ENCODE measurements around the gene PRRX2.

Gene PRRX2

DNA sequence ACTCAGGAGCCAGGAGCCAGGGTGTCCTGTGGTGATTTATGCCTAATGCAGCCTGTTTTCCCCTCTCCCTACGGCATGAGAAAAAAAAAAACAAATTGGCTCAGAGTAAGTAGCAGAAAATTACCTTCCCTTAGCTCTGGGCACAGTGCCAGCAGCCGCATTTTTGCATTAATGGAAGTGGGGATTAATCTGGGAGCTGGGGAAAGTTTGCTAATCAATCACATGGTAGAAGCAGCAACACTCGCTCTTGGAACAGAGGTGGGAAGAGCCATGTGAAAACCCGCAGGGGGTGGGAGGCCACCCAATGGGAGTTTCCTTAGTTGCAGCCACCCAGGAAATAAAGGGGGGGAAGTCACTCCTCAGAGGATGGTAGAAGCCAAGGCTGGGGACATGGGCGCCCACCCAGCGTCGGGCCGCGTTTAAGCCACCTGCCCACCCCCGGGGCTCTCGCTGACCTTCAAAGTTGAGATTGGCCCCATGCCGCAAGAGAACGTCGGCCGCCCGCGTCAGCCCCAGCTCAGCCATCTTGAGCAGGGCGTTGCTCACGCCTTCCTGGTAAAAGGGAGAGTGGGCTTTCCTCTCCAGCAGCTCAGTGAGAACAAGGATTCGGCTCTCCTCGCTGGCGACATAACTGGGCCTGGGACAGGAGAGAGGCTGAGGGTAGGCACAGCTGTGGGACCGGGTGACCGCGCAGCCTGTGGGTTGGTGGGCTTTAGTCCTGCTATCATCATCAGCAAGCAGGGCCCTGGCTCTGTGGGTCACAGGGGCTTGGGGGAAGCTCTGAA lies 25.2 kb upstream of the PRRX2 start (continued):
- TF ChIP-seq ZNF223 (tag by site-specific recombination; IDR thresholded peaks at IDR 0.05) (no peak), ZNF561 (tag by site-specific recombination; IDR thresholded peaks at IDR 0.05; ENCODE audit: borderline replicate concordance) (peak; percentile 99), ZNF510 (tag by site-specific recombination; IDR thresholded peaks at IDR 0.05; ENCODE audit: insufficient replicate concordance) (no peak), HOXC10 (CRISPR knock-in tag; IDR thresholded peaks at IDR 0.05) (no peak), SP2 (tag by site-specific recombination; IDR thresholded peaks at IDR 0.05) (peak; percentile 91), IKZF3 (tag by site-specific recombination; IDR thresholded peaks at IDR 0.05) (peak; percentile 92), ZNF621 (tag by site-specific recombination; IDR thresholded peaks at IDR 0.05) (no peak), RBAK (tag by site-specific recombination; IDR thresholded peaks at IDR 0.05) (no peak), TCF7L2 (IDR thresholded peaks at IDR 0.05; ENCODE audit: borderline replicate concordance, low read depth, low read length) (no peak), KLF16 (tag by site-specific recombination; IDR thresholded peaks at IDR 0.05) (no peak), ZNF48 (tag by site-specific recombination; IDR thresholded peaks at IDR 0.05) (no peak), KLF10 (tag by site-specific recombination; IDR thresholded peaks at IDR 0.05) (peak; percentile 92), ZNF785 (tag by site-specific recombination; IDR thresholded peaks at IDR 0.05) (no peak), ZNF426 (tag by site-specific recombination; IDR thresholded peaks at IDR 0.05) (no peak), ZNF707 (tag by site-specific recombination; IDR thresholded peaks at IDR 0.05) (no peak), ZNF341 (tag by site-specific recombination; IDR thresholded peaks at IDR 0.05; ENCODE audit: low read depth) (peak; percentile 100), KLF1 (tag by site-specific recombination; IDR thresholded peaks at IDR 0.05) (peak; percentile 68)
- TF ChIP-seq, protein P1, sequence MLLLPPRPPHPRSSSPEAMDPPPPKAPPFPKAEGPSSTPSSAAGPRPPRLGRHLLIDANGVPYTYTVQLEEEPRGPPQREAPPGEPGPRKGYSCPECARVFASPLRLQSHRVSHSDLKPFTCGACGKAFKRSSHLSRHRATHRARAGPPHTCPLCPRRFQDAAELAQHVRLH (tag by site-specific recombination; IDR thresholded peaks at IDR 0.05), result no peak
- TF ChIP-seq, protein P2, sequence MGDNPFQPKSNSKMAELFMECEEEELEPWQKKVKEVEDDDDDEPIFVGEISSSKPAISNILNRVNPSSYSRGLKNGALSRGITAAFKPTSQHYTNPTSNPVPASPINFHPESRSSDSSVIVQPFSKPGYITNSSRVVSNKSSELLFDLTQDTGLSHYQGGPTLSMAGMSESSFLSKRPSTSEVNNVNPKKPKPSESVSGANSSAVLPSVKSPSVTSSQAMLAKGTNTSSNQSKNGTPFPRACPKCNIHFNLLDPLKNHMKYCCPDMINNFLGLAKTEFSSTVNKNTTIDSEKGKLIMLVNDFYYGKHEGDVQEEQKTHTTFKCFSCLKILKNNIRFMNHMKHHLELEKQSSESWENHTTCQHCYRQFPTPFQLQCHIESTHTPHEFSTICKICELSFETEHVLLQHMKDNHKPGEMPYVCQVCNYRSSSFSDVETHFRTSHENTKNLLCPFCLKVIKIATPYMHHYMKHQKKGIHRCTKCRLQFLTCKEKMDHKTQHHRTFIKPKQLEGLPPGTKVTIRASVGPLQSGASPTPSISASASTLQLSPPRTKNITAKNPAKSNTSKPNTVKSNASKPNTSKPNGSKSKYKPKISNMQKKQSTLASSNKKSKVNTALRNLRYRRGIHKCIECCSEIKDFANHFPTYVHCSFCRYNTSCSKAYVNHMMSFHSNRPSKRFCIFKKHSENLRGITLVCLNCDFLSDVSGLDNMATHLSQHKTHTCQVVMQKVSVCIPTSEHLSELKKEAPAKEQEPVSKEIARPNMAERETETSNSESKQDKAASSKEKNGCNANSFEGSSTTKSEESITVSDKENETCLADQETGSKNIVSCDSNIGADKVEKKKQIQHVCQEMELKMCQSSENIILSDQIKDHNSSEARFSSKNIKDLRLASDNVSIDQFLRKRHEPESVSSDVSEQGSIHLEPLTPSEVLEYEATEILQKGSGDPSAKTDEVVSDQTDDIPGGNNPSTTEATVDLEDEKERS (tag by site-specific recombination; IDR thresholded peaks at IDR 0.05), result no peak
- TF ChIP-seq, protein P3, sequence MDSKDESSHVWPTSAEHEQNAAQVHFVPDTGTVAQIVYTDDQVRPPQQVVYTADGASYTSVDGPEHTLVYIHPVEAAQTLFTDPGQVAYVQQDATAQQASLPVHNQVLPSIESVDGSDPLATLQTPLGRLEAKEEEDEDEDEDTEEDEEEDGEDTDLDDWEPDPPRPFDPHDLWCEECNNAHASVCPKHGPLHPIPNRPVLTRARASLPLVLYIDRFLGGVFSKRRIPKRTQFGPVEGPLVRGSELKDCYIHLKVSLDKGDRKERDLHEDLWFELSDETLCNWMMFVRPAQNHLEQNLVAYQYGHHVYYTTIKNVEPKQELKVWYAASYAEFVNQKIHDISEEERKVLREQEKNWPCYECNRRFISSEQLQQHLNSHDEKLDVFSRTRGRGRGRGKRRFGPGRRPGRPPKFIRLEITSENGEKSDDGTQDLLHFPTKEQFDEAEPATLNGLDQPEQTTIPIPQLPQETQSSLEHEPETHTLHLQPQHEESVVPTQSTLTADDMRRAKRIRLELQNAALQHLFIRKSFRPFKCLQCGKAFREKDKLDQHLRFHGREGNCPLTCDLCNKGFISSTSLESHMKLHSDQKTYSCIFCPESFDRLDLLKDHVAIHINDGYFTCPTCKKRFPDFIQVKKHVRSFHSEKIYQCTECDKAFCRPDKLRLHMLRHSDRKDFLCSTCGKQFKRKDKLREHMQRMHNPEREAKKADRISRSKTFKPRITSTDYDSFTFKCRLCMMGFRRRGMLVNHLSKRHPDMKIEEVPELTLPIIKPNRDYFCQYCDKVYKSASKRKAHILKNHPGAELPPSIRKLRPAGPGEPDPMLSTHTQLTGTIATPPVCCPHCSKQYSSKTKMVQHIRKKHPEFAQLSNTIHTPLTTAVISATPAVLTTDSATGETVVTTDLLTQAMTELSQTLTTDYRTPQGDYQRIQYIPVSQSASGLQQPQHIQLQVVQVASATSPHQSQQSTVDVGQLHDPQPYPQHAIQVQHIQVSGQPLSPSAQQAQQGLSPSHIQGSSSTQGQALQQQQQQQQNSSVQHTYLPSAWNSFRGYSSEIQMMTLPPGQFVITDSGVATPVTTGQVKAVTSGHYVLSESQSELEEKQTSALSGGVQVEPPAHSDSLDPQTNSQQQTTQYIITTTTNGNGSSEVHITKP (tag by site-specific recombination; IDR thresholded peaks at IDR 0.05), result peak; percentile 99
- TF ChIP-seq, protein P4, sequence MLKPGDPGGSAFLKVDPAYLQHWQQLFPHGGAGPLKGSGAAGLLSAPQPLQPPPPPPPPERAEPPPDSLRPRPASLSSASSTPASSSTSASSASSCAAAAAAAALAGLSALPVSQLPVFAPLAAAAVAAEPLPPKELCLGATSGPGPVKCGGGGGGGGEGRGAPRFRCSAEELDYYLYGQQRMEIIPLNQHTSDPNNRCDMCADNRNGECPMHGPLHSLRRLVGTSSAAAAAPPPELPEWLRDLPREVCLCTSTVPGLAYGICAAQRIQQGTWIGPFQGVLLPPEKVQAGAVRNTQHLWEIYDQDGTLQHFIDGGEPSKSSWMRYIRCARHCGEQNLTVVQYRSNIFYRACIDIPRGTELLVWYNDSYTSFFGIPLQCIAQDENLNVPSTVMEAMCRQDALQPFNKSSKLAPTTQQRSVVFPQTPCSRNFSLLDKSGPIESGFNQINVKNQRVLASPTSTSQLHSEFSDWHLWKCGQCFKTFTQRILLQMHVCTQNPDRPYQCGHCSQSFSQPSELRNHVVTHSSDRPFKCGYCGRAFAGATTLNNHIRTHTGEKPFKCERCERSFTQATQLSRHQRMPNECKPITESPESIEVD (tag by site-specific recombination; IDR thresholded peaks at IDR 0.05), result peak; percentile 99
- TF ChIP-seq, protein P5, sequence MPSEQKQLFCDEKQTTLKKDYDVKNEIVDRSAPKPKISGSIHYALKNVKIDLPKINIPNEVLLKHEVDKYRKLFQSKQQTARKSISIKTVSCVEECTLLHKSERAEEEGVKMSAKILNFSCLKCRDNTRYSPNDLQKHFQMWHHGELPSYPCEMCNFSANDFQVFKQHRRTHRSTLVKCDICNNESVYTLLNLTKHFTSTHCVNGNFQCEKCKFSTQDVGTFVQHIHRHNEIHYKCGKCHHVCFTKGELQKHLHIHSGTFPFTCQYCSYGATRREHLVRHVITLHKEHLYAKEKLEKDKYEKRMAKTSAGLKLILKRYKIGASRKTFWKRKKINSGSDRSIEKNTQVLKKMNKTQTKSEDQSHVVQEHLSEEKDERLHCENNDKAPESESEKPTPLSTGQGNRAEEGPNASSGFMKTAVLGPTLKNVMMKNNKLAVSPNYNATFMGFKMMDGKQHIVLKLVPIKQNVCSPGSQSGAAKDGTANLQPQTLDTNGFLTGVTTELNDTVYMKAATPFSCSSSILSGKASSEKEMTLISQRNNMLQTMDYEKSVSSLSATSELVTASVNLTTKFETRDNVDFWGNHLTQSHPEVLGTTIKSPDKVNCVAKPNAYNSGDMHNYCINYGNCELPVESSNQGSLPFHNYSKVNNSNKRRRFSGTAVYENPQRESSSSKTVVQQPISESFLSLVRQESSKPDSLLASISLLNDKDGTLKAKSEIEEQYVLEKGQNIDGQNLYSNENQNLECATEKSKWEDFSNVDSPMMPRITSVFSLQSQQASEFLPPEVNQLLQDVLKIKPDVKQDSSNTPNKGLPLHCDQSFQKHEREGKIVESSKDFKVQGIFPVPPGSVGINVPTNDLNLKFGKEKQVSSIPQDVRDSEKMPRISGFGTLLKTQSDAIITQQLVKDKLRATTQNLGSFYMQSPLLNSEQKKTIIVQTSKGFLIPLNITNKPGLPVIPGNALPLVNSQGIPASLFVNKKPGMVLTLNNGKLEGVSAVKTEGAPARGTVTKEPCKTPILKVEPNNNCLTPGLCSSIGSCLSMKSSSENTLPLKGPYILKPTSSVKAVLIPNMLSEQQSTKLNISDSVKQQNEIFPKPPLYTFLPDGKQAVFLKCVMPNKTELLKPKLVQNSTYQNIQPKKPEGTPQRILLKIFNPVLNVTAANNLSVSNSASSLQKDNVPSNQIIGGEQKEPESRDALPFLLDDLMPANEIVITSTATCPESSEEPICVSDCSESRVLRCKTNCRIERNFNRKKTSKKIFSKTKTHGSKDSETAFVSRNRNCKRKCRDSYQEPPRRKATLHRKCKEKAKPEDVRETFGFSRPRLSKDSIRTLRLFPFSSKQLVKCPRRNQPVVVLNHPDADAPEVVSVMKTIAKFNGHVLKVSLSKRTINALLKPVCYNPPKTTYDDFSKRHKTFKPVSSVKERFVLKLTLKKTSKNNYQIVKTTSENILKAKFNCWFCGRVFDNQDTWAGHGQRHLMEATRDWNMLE (tag by site-specific recombination; conservative IDR thresholded peaks at IDR 0.05; ENCODE audit: low read depth), result no peak
- TF ChIP-seq, protein P6, sequence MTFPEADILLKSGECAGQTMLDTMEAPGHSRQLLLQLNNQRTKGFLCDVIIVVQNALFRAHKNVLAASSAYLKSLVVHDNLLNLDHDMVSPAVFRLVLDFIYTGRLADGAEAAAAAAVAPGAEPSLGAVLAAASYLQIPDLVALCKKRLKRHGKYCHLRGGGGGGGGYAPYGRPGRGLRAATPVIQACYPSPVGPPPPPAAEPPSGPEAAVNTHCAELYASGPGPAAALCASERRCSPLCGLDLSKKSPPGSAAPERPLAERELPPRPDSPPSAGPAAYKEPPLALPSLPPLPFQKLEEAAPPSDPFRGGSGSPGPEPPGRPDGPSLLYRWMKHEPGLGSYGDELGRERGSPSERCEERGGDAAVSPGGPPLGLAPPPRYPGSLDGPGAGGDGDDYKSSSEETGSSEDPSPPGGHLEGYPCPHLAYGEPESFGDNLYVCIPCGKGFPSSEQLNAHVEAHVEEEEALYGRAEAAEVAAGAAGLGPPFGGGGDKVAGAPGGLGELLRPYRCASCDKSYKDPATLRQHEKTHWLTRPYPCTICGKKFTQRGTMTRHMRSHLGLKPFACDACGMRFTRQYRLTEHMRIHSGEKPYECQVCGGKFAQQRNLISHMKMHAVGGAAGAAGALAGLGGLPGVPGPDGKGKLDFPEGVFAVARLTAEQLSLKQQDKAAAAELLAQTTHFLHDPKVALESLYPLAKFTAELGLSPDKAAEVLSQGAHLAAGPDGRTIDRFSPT (tag by site-specific recombination; IDR thresholded peaks at IDR 0.05), result no peak

All from HEK293 (cell line).